ENCODE results near the gene C15orf39. TPM values are rescaled to one million over a fixed set of nuclear protein-coding genes. Genes with fewer than 3 reads are reported as not detected.

C15orf39 gene
- total and polyA plus RNA-seq, 2 of the 13 experiments (the other 11 are each of a cell fraction or from before 2014, with no cell fraction given): 6.2 to 13.5 TPM

DNA sequence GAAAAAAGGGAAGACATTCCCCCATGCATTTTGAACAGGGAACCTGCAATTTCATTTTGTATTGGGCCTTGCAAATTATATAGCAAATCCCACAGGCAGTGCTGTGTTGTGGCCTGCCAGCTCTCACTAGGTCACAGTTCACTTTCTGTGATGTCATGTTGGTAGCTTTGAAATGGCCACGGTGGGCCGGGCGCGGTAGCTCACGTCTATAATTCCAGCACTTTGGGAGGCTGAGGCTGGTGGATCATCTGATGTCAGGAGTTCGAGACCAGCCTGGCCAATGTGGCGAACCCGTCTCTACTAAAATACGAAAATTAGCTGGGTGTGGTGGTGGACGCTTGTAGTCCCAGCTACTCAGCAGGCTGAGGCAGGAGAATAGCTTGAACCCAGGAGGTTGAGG is 27.0 kb upstream of the C15orf39 start:
- Histone ChIP-seq H3K27ac (ENCODE audit: extremely low read length, insufficient read depth, low read length) (no peak overlapping the region), H3K4me2 (ENCODE audit: low read depth, low read length) (no peak overlapping the region), H3K27me3 (ENCODE audit: control insufficient read depth in 1 of 2, insufficient read depth in 2 of 2, low read length in 2 of 2) (no peaks in the 10 kb centered on the region; a peak in 1 of 5 replicates), H3K4me1 (ENCODE audit: insufficient read depth, low read length) (peaks cover 89% of the 10 kb centered on the region), H3K9ac (ENCODE audit: insufficient read depth, low read depth, low read length) (no peak overlapping the region), H3K79me2 (ENCODE audit: insufficient read depth, low read length) (no peaks in the 10 kb centered on the region), H3K36me3 (replicated peaks in 1 of 2; ENCODE audit: control insufficient read depth in 1 of 2, insufficient read depth in 2 of 2, low read length in 2 of 2) (no peaks in the 10 kb centered on the region), H4K20me1 (ENCODE audit: insufficient read depth, low read length) (no peaks in the 10 kb centered on the region), H2AFZ (ENCODE audit: low read length) (no peak overlapping the region), H3K4me3 (replicated peaks in 1 of 3; ENCODE audit: insufficient read depth in 1 of 3, low read depth in 2 of 3, low read length in 3 of 3) (no peak overlapping the region), H3K9me3 (ENCODE audit: low read length) (no peaks in the 10 kb centered on the region)
- POLR2A ChIA-PET: interaction anchor here (1.4 to 2.2 kb wide), 2 partner anchors 30 to 35 kb away, joined by 4 to 6 read pairs; no protein-coding TSS in a partner anchor
- DNase-seq (ENCODE audit: low spot score): no peak
- in situ Hi-C loops (cut with HindIII; ENCODE audit: extremely low pct_ligation_motif_present, low pct_unique_long_range_greater_than_20kb): no loop called here
- 92% methylated on average over 8 of the region's 10 CpGs for WGBS (ENCODE audit: low lambda C conversion rate)
- no TSS peak for BruUV-seq (replicated peaks)
- no peak for FAIRE-seq
- CTCF ChIA-PET (ENCODE audit: low intra/inter-chr PET ratio, low total read pairs): no interaction called here
- no peak for ATAC-seq
- intact Hi-C loops (cut with micrococcal nuclease; ENCODE audit: unreplicated experiment): no loop called here
- TF ChIP-seq, protein P1, sequence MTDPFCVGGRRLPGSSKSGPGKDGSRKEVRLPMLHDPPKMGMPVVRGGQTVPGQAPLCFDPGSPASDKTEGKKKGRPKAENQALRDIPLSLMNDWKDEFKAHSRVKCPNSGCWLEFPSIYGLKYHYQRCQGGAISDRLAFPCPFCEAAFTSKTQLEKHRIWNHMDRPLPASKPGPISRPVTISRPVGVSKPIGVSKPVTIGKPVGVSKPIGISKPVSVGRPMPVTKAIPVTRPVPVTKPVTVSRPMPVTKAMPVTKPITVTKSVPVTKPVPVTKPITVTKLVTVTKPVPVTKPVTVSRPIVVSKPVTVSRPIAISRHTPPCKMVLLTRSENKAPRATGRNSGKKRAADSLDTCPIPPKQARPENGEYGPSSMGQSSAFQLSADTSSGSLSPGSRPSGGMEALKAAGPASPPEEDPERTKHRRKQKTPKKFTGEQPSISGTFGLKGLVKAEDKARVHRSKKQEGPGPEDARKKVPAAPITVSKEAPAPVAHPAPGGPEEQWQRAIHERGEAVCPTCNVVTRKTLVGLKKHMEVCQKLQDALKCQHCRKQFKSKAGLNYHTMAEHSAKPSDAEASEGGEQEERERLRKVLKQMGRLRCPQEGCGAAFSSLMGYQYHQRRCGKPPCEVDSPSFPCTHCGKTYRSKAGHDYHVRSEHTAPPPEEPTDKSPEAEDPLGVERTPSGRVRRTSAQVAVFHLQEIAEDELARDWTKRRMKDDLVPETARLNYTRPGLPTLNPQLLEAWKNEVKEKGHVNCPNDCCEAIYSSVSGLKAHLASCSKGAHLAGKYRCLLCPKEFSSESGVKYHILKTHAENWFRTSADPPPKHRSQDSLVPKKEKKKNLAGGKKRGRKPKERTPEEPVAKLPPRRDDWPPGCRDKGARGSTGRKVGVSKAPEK (CRISPR knock-in tag; IDR thresholded peaks at IDR 0.05; ENCODE audit: borderline replicate concordance): no peak
- TF ChIP-seq KDM2A (CRISPR knock-in tag; IDR thresholded peaks at IDR 0.05; ENCODE audit: borderline replicate concordance, low read depth) (no peak), ZNF572 (CRISPR knock-in tag; IDR thresholded peaks at IDR 0.05) (no peak), RNF2 (conservative IDR thresholded peaks at IDR 0.05; ENCODE audit: low read depth) (no peak), SAP130 (CRISPR knock-in tag; IDR thresholded peaks at IDR 0.05; ENCODE audit: low read depth) (no peak), HNRNPUL1 (IDR thresholded peaks at IDR 0.05; ENCODE audit: low read depth, low read length) (no peak), ZNF224 (CRISPR knock-in tag; IDR thresholded peaks at IDR 0.05) (no peak)
- TF ChIP-seq, protein P2, sequence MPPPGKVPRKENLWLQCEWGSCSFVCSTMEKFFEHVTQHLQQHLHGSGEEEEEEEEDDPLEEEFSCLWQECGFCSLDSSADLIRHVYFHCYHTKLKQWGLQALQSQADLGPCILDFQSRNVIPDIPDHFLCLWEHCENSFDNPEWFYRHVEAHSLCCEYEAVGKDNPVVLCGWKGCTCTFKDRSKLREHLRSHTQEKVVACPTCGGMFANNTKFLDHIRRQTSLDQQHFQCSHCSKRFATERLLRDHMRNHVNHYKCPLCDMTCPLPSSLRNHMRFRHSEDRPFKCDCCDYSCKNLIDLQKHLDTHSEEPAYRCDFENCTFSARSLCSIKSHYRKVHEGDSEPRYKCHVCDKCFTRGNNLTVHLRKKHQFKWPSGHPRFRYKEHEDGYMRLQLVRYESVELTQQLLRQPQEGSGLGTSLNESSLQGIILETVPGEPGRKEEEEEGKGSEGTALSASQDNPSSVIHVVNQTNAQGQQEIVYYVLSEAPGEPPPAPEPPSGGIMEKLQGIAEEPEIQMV (CRISPR knock-in tag; IDR thresholded peaks at IDR 0.05; ENCODE audit: low read depth): no peak
- TF ChIP-seq, protein P3, sequence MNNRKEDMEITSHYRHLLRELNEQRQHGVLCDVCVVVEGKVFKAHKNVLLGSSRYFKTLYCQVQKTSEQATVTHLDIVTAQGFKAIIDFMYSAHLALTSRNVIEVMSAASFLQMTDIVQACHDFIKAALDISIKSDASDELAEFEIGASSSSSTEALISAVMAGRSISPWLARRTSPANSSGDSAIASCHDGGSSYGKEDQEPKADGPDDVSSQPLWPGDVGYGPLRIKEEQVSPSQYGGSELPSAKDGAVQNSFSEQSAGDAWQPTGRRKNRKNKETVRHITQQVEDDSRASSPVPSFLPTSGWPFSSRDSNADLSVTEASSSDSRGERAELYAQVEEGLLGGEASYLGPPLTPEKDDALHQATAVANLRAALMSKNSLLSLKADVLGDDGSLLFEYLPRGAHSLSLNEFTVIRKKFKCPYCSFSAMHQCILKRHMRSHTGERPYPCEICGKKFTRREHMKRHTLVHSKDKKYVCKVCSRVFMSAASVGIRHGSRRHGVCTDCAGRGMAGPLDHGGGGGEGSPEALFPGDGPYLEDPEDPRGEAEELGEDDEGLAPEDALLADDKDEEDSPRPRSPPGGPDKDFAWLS (CRISPR knock-in tag; IDR thresholded peaks at IDR 0.05; ENCODE audit: borderline replicate concordance): no peak
- TF ChIP-seq, protein P4, sequence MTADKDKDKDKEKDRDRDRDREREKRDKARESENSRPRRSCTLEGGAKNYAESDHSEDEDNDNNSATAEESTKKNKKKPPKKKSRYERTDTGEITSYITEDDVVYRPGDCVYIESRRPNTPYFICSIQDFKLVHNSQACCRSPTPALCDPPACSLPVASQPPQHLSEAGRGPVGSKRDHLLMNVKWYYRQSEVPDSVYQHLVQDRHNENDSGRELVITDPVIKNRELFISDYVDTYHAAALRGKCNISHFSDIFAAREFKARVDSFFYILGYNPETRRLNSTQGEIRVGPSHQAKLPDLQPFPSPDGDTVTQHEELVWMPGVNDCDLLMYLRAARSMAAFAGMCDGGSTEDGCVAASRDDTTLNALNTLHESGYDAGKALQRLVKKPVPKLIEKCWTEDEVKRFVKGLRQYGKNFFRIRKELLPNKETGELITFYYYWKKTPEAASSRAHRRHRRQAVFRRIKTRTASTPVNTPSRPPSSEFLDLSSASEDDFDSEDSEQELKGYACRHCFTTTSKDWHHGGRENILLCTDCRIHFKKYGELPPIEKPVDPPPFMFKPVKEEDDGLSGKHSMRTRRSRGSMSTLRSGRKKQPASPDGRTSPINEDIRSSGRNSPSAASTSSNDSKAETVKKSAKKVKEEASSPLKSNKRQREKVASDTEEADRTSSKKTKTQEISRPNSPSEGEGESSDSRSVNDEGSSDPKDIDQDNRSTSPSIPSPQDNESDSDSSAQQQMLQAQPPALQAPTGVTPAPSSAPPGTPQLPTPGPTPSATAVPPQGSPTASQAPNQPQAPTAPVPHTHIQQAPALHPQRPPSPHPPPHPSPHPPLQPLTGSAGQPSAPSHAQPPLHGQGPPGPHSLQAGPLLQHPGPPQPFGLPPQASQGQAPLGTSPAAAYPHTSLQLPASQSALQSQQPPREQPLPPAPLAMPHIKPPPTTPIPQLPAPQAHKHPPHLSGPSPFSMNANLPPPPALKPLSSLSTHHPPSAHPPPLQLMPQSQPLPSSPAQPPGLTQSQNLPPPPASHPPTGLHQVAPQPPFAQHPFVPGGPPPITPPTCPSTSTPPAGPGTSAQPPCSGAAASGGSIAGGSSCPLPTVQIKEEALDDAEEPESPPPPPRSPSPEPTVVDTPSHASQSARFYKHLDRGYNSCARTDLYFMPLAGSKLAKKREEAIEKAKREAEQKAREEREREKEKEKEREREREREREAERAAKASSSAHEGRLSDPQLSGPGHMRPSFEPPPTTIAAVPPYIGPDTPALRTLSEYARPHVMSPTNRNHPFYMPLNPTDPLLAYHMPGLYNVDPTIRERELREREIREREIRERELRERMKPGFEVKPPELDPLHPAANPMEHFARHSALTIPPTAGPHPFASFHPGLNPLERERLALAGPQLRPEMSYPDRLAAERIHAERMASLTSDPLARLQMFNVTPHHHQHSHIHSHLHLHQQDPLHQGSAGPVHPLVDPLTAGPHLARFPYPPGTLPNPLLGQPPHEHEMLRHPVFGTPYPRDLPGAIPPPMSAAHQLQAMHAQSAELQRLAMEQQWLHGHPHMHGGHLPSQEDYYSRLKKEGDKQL (CRISPR knock-in tag; IDR thresholded peaks at IDR 0.05; ENCODE audit: low read depth): no peak

All from HepG2 (cell line).